K562 (cell line): ENCODE results near the gene HIPK2. TPM values are rescaled to one million over a fixed set of nuclear protein-coding genes. Genes with fewer than 3 reads are reported as not detected.

ENCODE experiments used
- ATAC-seq: fragments of 200-7000 bp; cut with Tn5 transposase; 3 replicates; pipeline ENCODE4 v1.9.1; 2020; ENCODE audit warnings: moderate library complexity
- BruUV-seq: library from RNA; stranded (reverse); fragments of 400-500 nt; replicated peaks from 2 replicates; lab custom pipeline; 2021; lab: Mats Ljungman, UMichigan
- CTCF ChIA-PET: fragments of 300-600 bp; formaldehyde crosslinking; extraction: SDS; loops from one replicate; lab custom pipeline; 2021; ENCODE audit warnings: low intra/inter-chr PET ratio; lab: Yijun Ruan, JAX
- POLR2A ChIA-PET: fragments of 300-600, 350-650 bp; sonication (Branson Sonifier 250); formaldehyde crosslinking; extraction: SDS; loops from one replicate; lab custom pipeline; 2021; ENCODE audit warnings: antibody characterized with exemption, inconsistent platforms; lab: Yijun Ruan, JAX
- DNase-seq, 4 experiments: peaks; one replicate each; pipeline versions ENCODE4 v3.0.0 to v3.0.0-alpha.2; 2011 to 2018; ENCODE audit warnings: low spot score in 3 of 4, mixed read lengths in 3 of 4; ENCODE audit errors: extremely low read depth in 1 of 4
- FAIRE-seq: peaks from 2 replicates; lab custom pipeline; 2011; peaks lifted over from hg19 to GRCh38; lab: Jason Lieb, UNC
- H2AFZ ChIP-seq: 2 replicates; pipeline ENCODE4 v1.6.0; 2011; ENCODE audit warnings: low read depth, low read length, control low read depth, inconsistent platforms
- H3K27ac ChIP-seq: fragments of 200-600 bp; 3 replicates; pipeline ENCODE4 v1.8.0; 2011; ENCODE audit warnings: low read depth, mild to moderate bottlenecking, control low read depth, inconsistent platforms, low read length, moderate library complexity, mixed read lengths; ENCODE audit errors: extremely low read depth
- H3K27me3 ChIP-seq, 2 experiments: fragments of 300-600 bp in 1 of 2; 2 replicates in 1 of 2; 3 replicates in 1 of 2; pipeline versions ENCODE4 v1.6.0 to v1.8.0; 2011; ENCODE audit warnings: inconsistent platforms in 2 of 2, low read length in 2 of 2, mild to moderate bottlenecking in 1 of 2, mixed read lengths in 1 of 2, moderate library complexity in 1 of 2; ENCODE audit not compliant: control insufficient read depth in 2 of 2, insufficient read depth in 2 of 2
- H3K36me3 ChIP-seq: fragments of 300-600 bp; 3 replicates; pipeline ENCODE4 v1.8.0; 2011; ENCODE audit warnings: mild to moderate bottlenecking, low read length, inconsistent platforms; ENCODE audit not compliant: control insufficient read depth, insufficient read depth
- H3K4me1 ChIP-seq, 2 experiments: fragments of 200-600 bp in 1 of 2; replicated peaks in 1 of 2; 2 replicates in 1 of 2; 3 replicates in 1 of 2; pipeline versions ENCODE4 v1.5.1 to v1.8.0; 2011; ENCODE audit warnings: inconsistent platforms in 2 of 2, low read length in 2 of 2, mild to moderate bottlenecking in 1 of 2, mixed read lengths in 1 of 2, moderate library complexity in 1 of 2; ENCODE audit not compliant: control insufficient read depth in 2 of 2, insufficient read depth in 2 of 2
- H3K4me2 ChIP-seq: 2 replicates; pipeline ENCODE4 v1.6.1; 2011; ENCODE audit warnings: low read length, control low read depth, inconsistent platforms, mixed read lengths; ENCODE audit not compliant: insufficient read depth
- H3K4me3 ChIP-seq: fragments of 200-600 bp; sonication (generic), shearing (Covaris generic); 2 replicates; pipeline ENCODE4 v1.5.1; 2016; ENCODE audit warnings: control low read depth, inconsistent platforms
- H3K79me2 ChIP-seq: fragments of 200-600 bp; 3 replicates; pipeline ENCODE4 v1.8.0; 2011; ENCODE audit warnings: low read length, inconsistent platforms; ENCODE audit not compliant: control insufficient read depth, insufficient read depth
- H3K9ac ChIP-seq, 2 experiments: 2 replicates each; pipeline versions ENCODE4 v1.6.0 to v1.6.1; 2011; ENCODE audit warnings: low read depth in 2 of 2, low read length in 2 of 2, control low read depth in 1 of 2, inconsistent platforms in 1 of 2, mild to moderate bottlenecking in 1 of 2, mixed read lengths in 1 of 2; ENCODE audit not compliant: insufficient read depth in 1 of 2
- H3K9me1 ChIP-seq: one replicate; pipeline ENCODE4 v1.6.0; 2011; ENCODE audit warnings: inconsistent platforms, mild to moderate bottlenecking, low read length, moderate library complexity; ENCODE audit not compliant: control insufficient read depth, insufficient read depth
- H3K9me3 ChIP-seq: replicated peaks from 2 replicates; pipeline ENCODE4 v1.5.1; 2011; ENCODE audit warnings: low read depth, low read length, inconsistent platforms; ENCODE audit not compliant: control insufficient read depth, insufficient read depth
- H4K20me1 ChIP-seq: replicated peaks from 2 replicates; pipeline ENCODE4 v1.6.1; 2011; ENCODE audit warnings: low read length, inconsistent platforms, mixed read lengths; ENCODE audit not compliant: control insufficient read depth, insufficient read depth
- HCFC1 ChIP-seq: IDR thresholded peaks from 2 replicates; pipeline ENCODE4 v1.6.1; 2012; ENCODE audit warnings: low read depth, low read length, improper control_type of control experiment
- HMGN3 ChIP-seq: IDR thresholded peaks from 2 replicates; pipeline ENCODE4 v1.6.1; 2011; ENCODE audit warnings: borderline replicate concordance, low read depth, mild to moderate bottlenecking, mixed read lengths, low read length; ENCODE audit not compliant: insufficient read length; ENCODE audit errors: extremely low read depth
- MECOM ChIP-seq: fragments of 250-450 bp; sonication (Bioruptor Pico); IDR thresholded peaks from 2 replicates; pipeline ENCODE4 v1.8.0; 2022; ENCODE audit warnings: inconsistent platforms
- NUFIP1 ChIP-seq: fragments of 450-650 bp; IDR thresholded peaks from 2 replicates; pipeline ENCODE4 v1.6.1; 2018; ENCODE audit not compliant: partially characterized antibody
- RB1 ChIP-seq: fragments of 450-650 bp; IDR thresholded peaks from 2 replicates; pipeline ENCODE4 v1.6.1; 2017; ENCODE audit warnings: low read depth, mild to moderate bottlenecking
- SNRNP70 ChIP-seq: fragments of 200-400 bp; formaldehyde crosslinking; optimal IDR thresholded peaks from 2 replicates; pipeline ENCODE3; 2017; ENCODE audit warnings: low read depth, low read length
- TRIM28 ChIP-seq: fragments of 450-650 bp; IDR thresholded peaks from 2 replicates; pipeline ENCODE4 v1.6.1; 2017
- ZFPM2 ChIP-seq: fragments of 250-450 bp; sonication (Bioruptor Pico); IDR thresholded peaks from 2 replicates; pipeline ENCODE4 v1.5.1; 2022; ENCODE audit warnings: mild to moderate bottlenecking
- ZNF253 ChIP-seq: fragments of 250-450 bp; sonication (Bioruptor Pico); conservative IDR thresholded peaks from 2 replicates; pipeline ENCODE4 v1.6.1; 2021; ENCODE audit warnings: mild to moderate bottlenecking
- ZNF589 ChIP-seq: fragments of 200-800 bp; sonication (Bioruptor generic); IDR thresholded peaks from 2 replicates; pipeline ENCODE4 v1.6.1; 2016; ENCODE audit warnings: low read depth, missing genetic modification characterization, missing compliant biosample characterization
- ZNF75A ChIP-seq: fragments of 450-650 bp; formaldehyde crosslinking; IDR thresholded peaks from 2 replicates; pipeline ENCODE4 v1.4.0; 2020; ENCODE audit warnings: mild to moderate bottlenecking
- WGBS: fragments of 100-300 bp; shearing (Covaris generic); methylation state at CpG from one replicate; pipeline ENCODE4 v1.1.6; 2016; ENCODE audit warnings: low coverage, mixed read lengths; ENCODE audit not compliant: insufficient coverage; ENCODE audit errors: missing lambda C conversion rate; 5-methylcytosine and 5-hydroxymethylcytosine counted together
- in situ Hi-C: fragments of 300-500 bp; cut with MboI; formaldehyde crosslinking; loops from 4 replicates; pipeline ENCODE4 v1.15.0; 2018; ENCODE audit warnings: inconsistent platforms, mixed read lengths
- intact Hi-C: fragments of 100-400 bp; cut with micrococcal nuclease; formaldehyde crosslinking; loops from 2 replicates; pipeline ENCODE4 v1.14.2; 2022
- polyA plus RNA-seq, 8 experiments: library from polyadenylated mRNA; depleted of rRNA in 4 of 8; stranded (reverse) in 5 of 8; unstranded in 3 of 8; fragments of >200 nt; fragmentation: Nextera tagmentation in 2 of 8; fragmentation: Illumina TruSeq in 1 of 8; extraction: Ambion mirVana in 2 of 8; extraction: Trizol in 1 of 8; gene quantifications; 2 replicates each; pipeline versions ENCODE4 v1.2.1 to v1.2.3, GENCODE V29; 2011 to 2014; ENCODE audit warnings: inconsistent platforms in 1 of 8, missing spikeins in 1 of 8
- total RNA-seq, 7 experiments: library from RNA; depleted of rRNA in 6 of 7; stranded (reverse); fragments of >200 nt in 6 of 7; fragmentation: Illumina TruSeq in 2 of 7; extraction: Trizol in 2 of 7; gene quantifications; 2 replicates each; pipeline versions ENCODE4 v1.2.1 to v1.2.3, GENCODE V29; 2011 to 2021; ENCODE audit warnings: low replicate concordance in 1 of 7
- TF ChIP-seq, protein P1 (sequence below): fragments of 200-400 bp; formaldehyde crosslinking; IDR thresholded peaks from 2 replicates; pipeline ENCODE4 v1.6.1; 2017; ENCODE audit warnings: mild to moderate bottlenecking, low read depth, low read length, moderate library complexity
- TF ChIP-seq, protein P2 (sequence below), 2 experiments: fragments of 200-800 bp in 1 of 2; sonication (Bioruptor generic) in 1 of 2; sonication (generic) in 1 of 2; formaldehyde crosslinking in 1 of 2; IDR thresholded peaks in 1 of 2; conservative IDR thresholded peaks in 1 of 2; 2 replicates each; pipeline versions ENCODE4 v1.5.0 to v1.6.1; 2016 to 2020; ENCODE audit warnings: missing compliant biosample characterization in 1 of 2, missing genetic modification characterization in 1 of 2, missing genetic modification reagents in 1 of 2
- TF ChIP-seq, protein P3 (sequence below): fragments of 200-800 bp; sonication (Bioruptor generic); IDR thresholded peaks from 2 replicates; pipeline ENCODE4 v1.6.1; 2017; ENCODE audit warnings: missing genetic modification characterization, missing compliant biosample characterization
- TF ChIP-seq, protein P4 (sequence below), 2 experiments: fragments of 450-650 bp in 1 of 2; sonication (generic) in 1 of 2; formaldehyde crosslinking in 1 of 2; IDR thresholded peaks in 1 of 2; conservative IDR thresholded peaks in 1 of 2; 2 replicates each; pipeline versions ENCODE4 v1.6.1 to v1.8.1; 2016 to 2023; ENCODE audit warnings: mild to moderate bottlenecking in 2 of 2, moderate library complexity in 2 of 2, inconsistent platforms in 1 of 2, missing genetic modification reagents in 1 of 2
- TF ChIP-seq, protein P5 (sequence below), 2 experiments: fragments of 450-650 bp in 1 of 2; sonication (generic) in 1 of 2; formaldehyde crosslinking; conservative IDR thresholded peaks; 2 replicates each; pipeline versions ENCODE4 v1.4.0 to v1.8.1; 2020 to 2022; ENCODE audit warnings: mild to moderate bottlenecking in 1 of 2, missing genetic modification reagents in 1 of 2

The HIPK2 gene
- total and polyA plus RNA-seq, 9 of the 15 experiments (the other 6 are each of a cell fraction or from before 2014, with no cell fraction given) = 0.69 to 19.8 (median 5.1) TPM

DNA sequence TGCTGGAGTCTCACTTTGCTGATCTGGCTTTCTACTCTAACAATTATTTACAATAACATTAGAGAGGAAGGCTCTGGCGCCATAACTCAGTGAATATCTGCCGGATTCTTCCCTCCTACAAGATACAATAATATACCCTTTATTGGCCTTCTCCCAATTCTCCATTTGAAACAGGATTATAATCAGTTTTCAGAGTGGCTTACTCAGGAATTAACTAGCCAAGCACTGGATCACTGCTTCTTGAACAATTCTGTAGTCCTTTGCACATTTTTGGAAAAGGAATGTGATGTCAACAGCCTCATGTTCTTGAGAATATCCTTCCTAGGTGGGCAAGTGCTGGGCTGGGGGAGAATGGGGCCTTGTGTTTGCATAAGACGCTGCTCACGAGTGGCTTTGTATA lies 125.9 kb downstream of the HIPK2 start:
- Histone ChIP-seq H3K4me1 (peaks cover 3 to 8% of the 10 kb centered on the region in 2 experiments; a peak in 4 of 5 replicates), H3K4me2 (no peak overlapping the region), H3K27ac (no peak overlapping the region), H3K36me3 (no peaks in the 10 kb centered on the region), H3K9ac (no peak overlapping the region), H3K79me2 (no peaks in the 10 kb centered on the region), H3K9me3 (no peaks in the 10 kb centered on the region), H4K20me1 (no peaks in the 10 kb centered on the region), H3K9me1 (no peaks in the 10 kb centered on the region), H2AFZ (no peak overlapping the region), H3K4me3 (no peak overlapping the region), H3K27me3 (peaks cover 0 to 5% of the 10 kb centered on the region in 2 experiments; a peak in 1 of 5 replicates)
- DNase-seq = no peak
- CTCF ChIA-PET = no interaction called here
- POLR2A ChIA-PET = interaction anchor here (0.6 to 0.9 kb wide), 2 partner anchors 12 to 292 kb away, joined by 3 to 4 read pairs; partner anchors contain the start of gene LUC7L2
- no TSS peak for BruUV-seq
- in situ Hi-C loops (no loop called here), intact Hi-C loops (no loop called here)
- FAIRE-seq = no peak
- no peak for ATAC-seq
- 42% methylated on average over 4 of the region's 4 CpGs for WGBS
- TF ChIP-seq, protein P1, sequence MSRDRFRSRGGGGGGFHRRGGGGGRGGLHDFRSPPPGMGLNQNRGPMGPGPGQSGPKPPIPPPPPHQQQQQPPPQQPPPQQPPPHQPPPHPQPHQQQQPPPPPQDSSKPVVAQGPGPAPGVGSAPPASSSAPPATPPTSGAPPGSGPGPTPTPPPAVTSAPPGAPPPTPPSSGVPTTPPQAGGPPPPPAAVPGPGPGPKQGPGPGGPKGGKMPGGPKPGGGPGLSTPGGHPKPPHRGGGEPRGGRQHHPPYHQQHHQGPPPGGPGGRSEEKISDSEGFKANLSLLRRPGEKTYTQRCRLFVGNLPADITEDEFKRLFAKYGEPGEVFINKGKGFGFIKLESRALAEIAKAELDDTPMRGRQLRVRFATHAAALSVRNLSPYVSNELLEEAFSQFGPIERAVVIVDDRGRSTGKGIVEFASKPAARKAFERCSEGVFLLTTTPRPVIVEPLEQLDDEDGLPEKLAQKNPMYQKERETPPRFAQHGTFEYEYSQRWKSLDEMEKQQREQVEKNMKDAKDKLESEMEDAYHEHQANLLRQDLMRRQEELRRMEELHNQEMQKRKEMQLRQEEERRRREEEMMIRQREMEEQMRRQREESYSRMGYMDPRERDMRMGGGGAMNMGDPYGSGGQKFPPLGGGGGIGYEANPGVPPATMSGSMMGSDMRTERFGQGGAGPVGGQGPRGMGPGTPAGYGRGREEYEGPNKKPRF = no peak
- no peak for TF ChIP-seq ZNF589 (CRISPR knock-in tag)
- TF ChIP-seq, protein P2, sequence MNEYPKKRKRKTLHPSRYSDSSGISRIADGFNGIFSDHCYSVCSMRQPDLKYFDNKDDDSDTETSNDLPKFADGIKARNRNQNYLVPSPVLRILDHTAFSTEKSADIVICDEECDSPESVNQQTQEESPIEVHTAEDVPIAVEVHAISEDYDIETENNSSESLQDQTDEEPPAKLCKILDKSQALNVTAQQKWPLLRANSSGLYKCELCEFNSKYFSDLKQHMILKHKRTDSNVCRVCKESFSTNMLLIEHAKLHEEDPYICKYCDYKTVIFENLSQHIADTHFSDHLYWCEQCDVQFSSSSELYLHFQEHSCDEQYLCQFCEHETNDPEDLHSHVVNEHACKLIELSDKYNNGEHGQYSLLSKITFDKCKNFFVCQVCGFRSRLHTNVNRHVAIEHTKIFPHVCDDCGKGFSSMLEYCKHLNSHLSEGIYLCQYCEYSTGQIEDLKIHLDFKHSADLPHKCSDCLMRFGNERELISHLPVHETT (CRISPR knock-in tag; conservative IDR thresholded peaks at IDR 0.05 in 1 of 2, IDR thresholded peaks at IDR 0.05 in 1 of 2) = no peak
- no peak for TF ChIP-seq HMGN3
- no peak for TF ChIP-seq RB1
- no peak for TF ChIP-seq SNRNP70
- no peak for TF ChIP-seq MECOM (CRISPR knock-in tag)
- TF ChIP-seq, protein P3, sequence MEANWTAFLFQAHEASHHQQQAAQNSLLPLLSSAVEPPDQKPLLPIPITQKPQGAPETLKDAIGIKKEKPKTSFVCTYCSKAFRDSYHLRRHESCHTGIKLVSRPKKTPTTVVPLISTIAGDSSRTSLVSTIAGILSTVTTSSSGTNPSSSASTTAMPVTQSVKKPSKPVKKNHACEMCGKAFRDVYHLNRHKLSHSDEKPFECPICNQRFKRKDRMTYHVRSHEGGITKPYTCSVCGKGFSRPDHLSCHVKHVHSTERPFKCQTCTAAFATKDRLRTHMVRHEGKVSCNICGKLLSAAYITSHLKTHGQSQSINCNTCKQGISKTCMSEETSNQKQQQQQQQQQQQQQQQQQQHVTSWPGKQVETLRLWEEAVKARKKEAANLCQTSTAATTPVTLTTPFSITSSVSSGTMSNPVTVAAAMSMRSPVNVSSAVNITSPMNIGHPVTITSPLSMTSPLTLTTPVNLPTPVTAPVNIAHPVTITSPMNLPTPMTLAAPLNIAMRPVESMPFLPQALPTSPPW (CRISPR knock-in tag) = no peak
- TF ChIP-seq HCFC1 = no peak
- no peak for TF ChIP-seq ZNF253 (CRISPR knock-in tag)
- TF ChIP-seq, protein P4, sequence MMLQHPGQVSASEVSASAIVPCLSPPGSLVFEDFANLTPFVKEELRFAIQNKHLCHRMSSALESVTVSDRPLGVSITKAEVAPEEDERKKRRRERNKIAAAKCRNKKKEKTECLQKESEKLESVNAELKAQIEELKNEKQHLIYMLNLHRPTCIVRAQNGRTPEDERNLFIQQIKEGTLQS (IDR thresholded peaks at IDR 0.05) = no peak
- TF ChIP-seq, protein P4 (CRISPR knock-in tag; conservative IDR thresholded peaks at IDR 0.05) = no peak
- no peak for TF ChIP-seq NUFIP1
- TF ChIP-seq, protein P5, sequence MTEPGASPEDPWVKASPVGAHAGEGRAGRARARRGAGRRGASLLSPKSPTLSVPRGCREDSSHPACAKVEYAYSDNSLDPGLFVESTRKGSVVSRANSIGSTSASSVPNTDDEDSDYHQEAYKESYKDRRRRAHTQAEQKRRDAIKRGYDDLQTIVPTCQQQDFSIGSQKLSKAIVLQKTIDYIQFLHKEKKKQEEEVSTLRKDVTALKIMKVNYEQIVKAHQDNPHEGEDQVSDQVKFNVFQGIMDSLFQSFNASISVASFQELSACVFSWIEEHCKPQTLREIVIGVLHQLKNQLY (CRISPR knock-in tag; conservative IDR thresholded peaks at IDR 0.05) = no peak
- TF ChIP-seq TRIM28 = no peak
- TF ChIP-seq ZFPM2 (CRISPR knock-in tag) = no peak
- no peak for TF ChIP-seq ZNF75A
